Calu3 (cell line): ENCODE measurements around the gene FNBP1. TPM values are rescaled to one million over a fixed set of nuclear protein-coding genes. Genes with fewer than 3 reads are reported as not detected.

Source experiments
- BruUV-seq: library from RNA; stranded (reverse); fragments of 400-500 nt; replicated peaks from 2 replicates; lab custom pipeline; 2021; lab: Mats Ljungman, UMichigan
- CTCF ChIA-PET: fragments of 300-600 bp; sonication (Branson Sonifier 250); formaldehyde crosslinking; loops from one replicate; lab custom pipeline; 2022; ENCODE audit warnings: antibody characterized with exemption; lab: Charles Lee
- DNase-seq: peaks from one replicate; pipeline ENCODE4 v3.0.0; 2022
- H3K27ac Mint-ChIP-seq: one replicate; pipeline ENCODE4 v1.8.0; 2022; ENCODE audit warnings: mixed read lengths; ENCODE audit not compliant: unreplicated experiment
- H3K27me3 Mint-ChIP-seq: one replicate; pipeline ENCODE4 v1.8.0; 2022; ENCODE audit warnings: mixed read lengths; ENCODE audit not compliant: unreplicated experiment
- H3K36me3 Mint-ChIP-seq: one replicate; pipeline ENCODE4 v1.8.0; 2022; ENCODE audit warnings: mild to moderate bottlenecking, moderate library complexity, mixed read lengths; ENCODE audit not compliant: insufficient read depth, unreplicated experiment
- H3K4me1 Mint-ChIP-seq: one replicate; pipeline ENCODE4 v1.8.0; 2022; ENCODE audit warnings: mild to moderate bottlenecking, low read depth, mixed read lengths; ENCODE audit not compliant: unreplicated experiment
- H3K4me3 Mint-ChIP-seq: one replicate; pipeline ENCODE4 v1.8.0; 2022; ENCODE audit warnings: mild to moderate bottlenecking, low read depth, moderate library complexity, mixed read lengths; ENCODE audit not compliant: unreplicated experiment
- H3K9me3 Mint-ChIP-seq: one replicate; pipeline ENCODE4 v1.8.0; 2022; ENCODE audit warnings: low read depth, mixed read lengths; ENCODE audit not compliant: unreplicated experiment
- CTCF ChIP-seq: fragments of 200-600 bp; IDR thresholded peaks from one replicate; pipeline ENCODE4 v1.8.0; 2022; ENCODE audit warnings: antibody characterized with exemption; ENCODE audit not compliant: unreplicated experiment
- intact Hi-C: fragments of 100-400 bp; cut with micrococcal nuclease; formaldehyde crosslinking; loops from one replicate; pipeline ENCODE4 v1.10.0; 2022; ENCODE audit not compliant: unreplicated experiment
- total RNA-seq: library from RNA; stranded (reverse); gene quantifications from 2 replicates; pipeline ENCODE4 v1.2.3, GENCODE V29; 2022

FNBP1 gene
- total RNA-seq, 1 experiment from 2014 or later, result 9.9 TPM

- no peak for DNase-seq
- no TSS peak for BruUV-seq
- CTCF ChIA-PET, result no interaction called here
- Mint-ChIP-seq H3K4me3 (no peak overlapping the region), H3K36me3 (peaks cover 14% of the 10 kb centered on the region), H3K9me3 (no peaks in the 10 kb centered on the region), H3K4me1 (peaks cover 9% of the 10 kb centered on the region), H3K27ac (no peak overlapping the region), H3K27me3 (no peaks in the 10 kb centered on the region)
- intact Hi-C loops, result loop anchor here (10.0 kb wide), 1 partner anchor 85 kb away; no protein-coding TSS in a partner anchor
- TF ChIP-seq CTCF, result no peak
Measured at GRCh38 chr9:130049431-130050210, 6.6 kb upstream of the FNBP1 start.

- BruUV-seq, result no TSS peak
- Mint-ChIP-seq H3K27me3 (no peaks in the 10 kb centered on the region), H3K27ac (no peak overlapping the region), H3K36me3 (peaks cover 18% of the 10 kb centered on the region), H3K4me3 (no peak overlapping the region), H3K4me1 (peaks cover 14% of the 10 kb centered on the region), H3K9me3 (no peaks in the 10 kb centered on the region)
- CTCF ChIA-PET, result no interaction called here
- no peak for TF ChIP-seq CTCF
- intact Hi-C loops, result loop anchor here (10.0 kb wide), 1 partner anchor 81 kb away; no protein-coding TSS in a partner anchor
- DNase-seq, result no peak
Measured at GRCh38 chr9:130045725-130046450, 2.9 kb upstream of the FNBP1 start.

DNA sequence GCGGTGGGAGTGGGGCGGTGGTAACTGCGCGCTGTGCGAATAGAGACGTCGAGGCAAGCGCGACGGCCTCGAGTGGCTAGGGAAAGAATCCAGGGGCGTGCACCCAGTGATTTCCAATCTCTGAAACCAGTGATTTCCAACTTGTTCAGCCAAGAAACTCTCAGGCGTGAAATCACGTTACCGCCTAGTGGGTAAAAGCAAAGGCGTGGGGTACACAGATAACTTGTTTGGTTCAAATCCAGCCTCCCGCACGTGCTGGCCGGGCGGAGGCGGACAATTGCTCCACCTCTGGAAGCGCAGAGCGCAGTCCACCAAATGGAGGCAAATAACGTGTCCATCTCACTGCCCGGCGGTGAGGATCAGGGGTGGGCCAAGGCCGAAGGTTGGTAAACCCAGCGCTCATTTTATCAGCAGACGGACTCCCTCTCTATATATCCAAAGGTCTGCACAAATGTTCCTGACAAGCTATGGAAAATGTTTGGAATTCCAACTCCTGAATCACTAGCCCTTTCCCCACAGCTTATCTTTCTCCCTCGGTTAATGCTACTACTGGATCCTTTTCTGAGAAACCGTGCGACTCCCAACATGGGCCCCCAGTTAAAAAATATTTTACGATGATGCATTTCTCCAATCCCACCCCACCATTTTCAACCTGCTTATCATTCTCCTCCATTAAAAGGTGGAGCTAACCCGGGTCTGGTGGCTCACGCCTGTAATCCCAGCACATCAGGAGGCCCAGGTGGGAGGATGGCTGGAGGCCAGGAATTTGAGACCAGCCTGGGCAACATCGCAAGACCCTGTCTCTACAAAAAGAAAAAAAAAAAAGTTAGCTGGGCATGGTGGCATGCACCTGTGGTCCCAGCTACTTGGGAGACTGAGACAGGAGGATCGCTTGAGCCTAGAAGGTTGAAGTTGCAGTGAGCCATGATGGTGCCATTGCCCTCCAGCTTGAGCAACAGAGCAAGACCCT lies 950 bp upstream of the FNBP1 start:
- Mint-ChIP-seq H3K4me1 (peaks cover 15% of the 10 kb centered on the region), H3K27ac (no peak overlapping the region), H3K4me3 (peak overlapping the region; percentile 90), H3K27me3 (no peaks in the 10 kb centered on the region), H3K9me3 (no peaks in the 10 kb centered on the region), H3K36me3 (peaks cover 18% of the 10 kb centered on the region)
- no TSS peak for BruUV-seq
- no peak for TF ChIP-seq CTCF
- intact Hi-C loops, result loop anchor here (10.0 kb wide), 1 partner anchor 79 kb away; no protein-coding TSS in a partner anchor
- DNase-seq, result no peak
- CTCF ChIA-PET, result interaction anchor here (0.7 kb wide), 1 partner anchor 10 kb away, joined by 3 read pairs; no protein-coding TSS in a partner anchor
